GM12864 (cell line): ENCODE measurements around the gene EDC4.

Experiments
- DNase-seq: peaks from one replicate; pipeline ENCODE4 v3.0.0-alpha.2; 2011; ENCODE audit warnings: low read depth
- H3K4me3 ChIP-seq: 2 replicates; pipeline ENCODE4 v1.5.1; 2011; ENCODE audit warnings: mild to moderate bottlenecking, low read depth, low read length, control low read depth
- TF ChIP-seq, protein P1 (sequence below): IDR thresholded peaks from 2 replicates; pipeline ENCODE4 v1.5.1; 2011; ENCODE audit warnings: low read depth, mild to moderate bottlenecking, moderate library complexity, low read length, control low read depth, inconsistent platforms; ENCODE audit errors: missing control alignments

The EDC4 gene

DNA sequence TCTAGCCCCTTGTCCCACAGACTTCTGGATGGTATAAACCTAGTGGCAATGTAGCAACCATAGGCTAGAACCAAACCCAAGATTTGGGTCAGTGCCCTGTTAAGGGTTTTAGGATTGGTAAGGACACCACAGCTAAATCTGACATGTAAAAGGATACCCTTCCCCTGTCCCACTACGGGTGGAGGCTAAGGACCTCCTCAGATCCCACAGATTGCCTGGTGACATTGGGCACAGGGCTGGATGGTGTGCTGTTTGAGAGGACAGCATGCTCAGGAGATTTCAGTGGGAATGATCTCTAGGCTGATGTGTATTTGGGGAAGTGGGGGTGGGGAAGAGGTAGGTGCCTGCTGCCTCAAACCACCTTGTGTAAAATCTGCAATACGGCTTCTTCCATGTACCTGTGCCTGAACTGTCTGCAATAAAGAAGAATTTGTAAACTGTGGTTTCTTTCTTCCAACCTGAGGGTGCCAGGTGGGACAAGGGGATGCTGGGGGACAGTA lies 671 bp upstream of the EDC4 start:
- DNase-seq: no peak
- TF ChIP-seq, protein P1, sequence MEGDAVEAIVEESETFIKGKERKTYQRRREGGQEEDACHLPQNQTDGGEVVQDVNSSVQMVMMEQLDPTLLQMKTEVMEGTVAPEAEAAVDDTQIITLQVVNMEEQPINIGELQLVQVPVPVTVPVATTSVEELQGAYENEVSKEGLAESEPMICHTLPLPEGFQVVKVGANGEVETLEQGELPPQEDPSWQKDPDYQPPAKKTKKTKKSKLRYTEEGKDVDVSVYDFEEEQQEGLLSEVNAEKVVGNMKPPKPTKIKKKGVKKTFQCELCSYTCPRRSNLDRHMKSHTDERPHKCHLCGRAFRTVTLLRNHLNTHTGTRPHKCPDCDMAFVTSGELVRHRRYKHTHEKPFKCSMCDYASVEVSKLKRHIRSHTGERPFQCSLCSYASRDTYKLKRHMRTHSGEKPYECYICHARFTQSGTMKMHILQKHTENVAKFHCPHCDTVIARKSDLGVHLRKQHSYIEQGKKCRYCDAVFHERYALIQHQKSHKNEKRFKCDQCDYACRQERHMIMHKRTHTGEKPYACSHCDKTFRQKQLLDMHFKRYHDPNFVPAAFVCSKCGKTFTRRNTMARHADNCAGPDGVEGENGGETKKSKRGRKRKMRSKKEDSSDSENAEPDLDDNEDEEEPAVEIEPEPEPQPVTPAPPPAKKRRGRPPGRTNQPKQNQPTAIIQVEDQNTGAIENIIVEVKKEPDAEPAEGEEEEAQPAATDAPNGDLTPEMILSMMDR: no peak
- peak overlapping the region; percentile 70 for H3K4me3 ChIP-seq

- no peak for DNase-seq
- peak overlapping the region; percentile 70 for H3K4me3 ChIP-seq
- TF ChIP-seq, protein P1: no peak
These were observed 851 bp downstream of the EDC4 start for GRCh38 chr16:67873435-67874370.

- TF ChIP-seq, protein P1: no peak
- peak overlapping the region; percentile 70 for H3K4me3 ChIP-seq
- no peak for DNase-seq
These were observed 1.5 kb downstream of the EDC4 start for GRCh38 chr16:67874372-67874771.

GRCh38 chr16:67877064-67877463 lies 4.2 kb downstream of the EDC4 start:
- TF ChIP-seq, protein P1: no peak
- H3K4me3 ChIP-seq: no peak overlapping the region
- DNase-seq: no peak

GRCh38 chr16:67878232-67878631 lies 5.4 kb downstream of the EDC4 start:
- H3K4me3 ChIP-seq: no peak overlapping the region
- TF ChIP-seq, protein P1: no peak
- DNase-seq: no peak

DNA sequence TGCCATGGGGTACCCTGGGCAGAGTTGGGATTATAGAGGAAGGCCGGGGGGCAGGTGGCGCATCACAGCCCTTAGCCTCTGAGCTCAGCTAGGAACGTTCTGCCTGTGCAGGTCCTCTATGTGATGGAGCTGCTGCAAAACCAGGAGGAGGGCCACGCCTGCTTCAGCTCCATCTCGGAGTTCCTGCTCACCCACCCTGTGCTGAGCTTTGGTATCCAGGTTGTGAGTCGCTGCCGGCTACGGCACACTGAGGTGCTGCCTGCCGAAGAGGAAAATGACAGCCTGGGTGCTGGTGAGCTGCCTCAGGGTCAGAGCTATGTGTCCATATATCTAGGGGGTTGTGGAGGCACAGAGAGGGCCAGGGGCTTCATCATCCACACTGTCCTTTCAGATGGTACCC lies 6.0 kb downstream of the EDC4 start:
- TF ChIP-seq, protein P1: no peak
- no peak overlapping the region for H3K4me3 ChIP-seq
- no peak for DNase-seq
